ENCODE data around the gene CCDC40.

DNA sequence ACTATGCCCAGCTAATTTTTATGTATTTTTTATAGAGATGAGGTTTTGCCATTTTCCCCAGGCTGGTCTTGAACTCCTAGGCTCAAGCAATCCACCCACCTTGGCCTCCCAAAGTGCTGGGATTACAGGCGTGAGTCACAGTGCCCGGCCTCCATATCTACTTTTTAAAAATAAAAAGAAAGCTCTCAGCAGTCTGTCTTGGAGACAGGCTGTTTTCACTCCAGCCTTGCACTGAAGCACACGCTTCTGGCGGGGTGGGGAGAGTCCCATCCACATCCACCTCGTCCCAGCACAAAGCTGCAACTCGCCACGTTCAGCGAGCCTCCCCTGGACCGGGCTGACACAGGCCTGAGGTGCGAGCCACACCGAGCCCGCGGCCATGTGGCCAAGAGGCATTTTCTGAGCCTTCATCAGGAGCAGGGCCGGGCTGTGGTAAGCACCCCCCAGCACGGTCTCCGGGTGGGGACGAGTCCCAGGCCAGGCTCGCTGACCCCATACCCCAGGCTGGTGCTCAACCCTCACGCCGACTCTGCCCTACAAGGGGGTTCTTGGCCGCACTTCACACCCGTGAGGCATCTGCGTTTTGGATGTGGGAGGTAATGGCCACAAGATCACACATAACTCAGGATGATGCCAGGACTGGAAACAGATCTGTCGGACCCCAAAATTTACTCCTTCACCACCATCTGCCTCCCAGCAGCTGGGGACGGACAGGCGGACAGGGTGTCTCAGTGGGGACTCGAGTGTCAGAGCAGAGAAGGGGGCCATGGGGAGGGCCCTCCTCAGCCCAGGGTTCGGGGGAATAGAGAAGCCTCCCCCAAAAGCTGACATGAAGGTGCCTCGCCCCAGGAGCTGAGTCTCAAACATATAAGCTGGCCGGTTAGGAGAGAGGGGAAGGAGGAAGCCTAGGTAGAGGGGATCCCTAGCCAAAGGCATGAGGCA lies 29.4 kb upstream of the CCDC40 start:
- TF ChIP-seq CTCF (IDR thresholded peaks at IDR 0.05) (no peak), POLR2A (IDR thresholded peaks at IDR 0.05) (no peak)

Measured in thyroid gland (tissue), 4 donors.